Right forelimb (tissue), 1 donor: Measurements from ENCODE around the gene C1QTNF9.
"Not testable (repeated sequence)": the region's sequence is repeated elsewhere in the genome, so short reads cannot be mapped to it uniquely, and the experiment has no call there.

Experiments used
- DNase-seq: peaks from one replicate; pipeline ENCODE4 v3.0.0-alpha.2; 2018

Gene C1QTNF9

GRCh38 chr13:24282256-24282655 is 27.1 kb upstream of the C1QTNF9 start:
- no peak for DNase-seq

GRCh38 chr13:24284889-24285565 is 24.4 kb upstream of the C1QTNF9 start:
- DNase-seq: no peak

- DNase-seq: no peak
These were observed 22.8 kb upstream of the C1QTNF9 start for GRCh38 chr13:24286624-24287023.

- no peak for DNase-seq
These were observed 21.6 kb upstream of the C1QTNF9 start for GRCh38 chr13:24287748-24288287.

- DNase-seq: no peak
These were observed 20.5 kb upstream of the C1QTNF9 start for GRCh38 chr13:24288870-24289269.

GRCh38 chr13:24290280-24290932 is 19.0 kb upstream of the C1QTNF9 start:
- DNase-seq: no peak

GRCh38 chr13:24292481-24292880 is 16.9 kb upstream of the C1QTNF9 start:
- no peak for DNase-seq

- no peak for DNase-seq
These were observed 15.6 kb upstream of the C1QTNF9 start for GRCh38 chr13:24293746-24294145.

- no peak for DNase-seq
These were observed 9.8 kb upstream of the C1QTNF9 start for GRCh38 chr13:24299488-24300114.

GRCh38 chr13:24301434-24301833 is 7.9 kb upstream of the C1QTNF9 start:
- DNase-seq: no peak

- DNase-seq: no peak
These were observed 7.5 kb upstream of the C1QTNF9 start for GRCh38 chr13:24301911-24302310.

- no peak for DNase-seq
These were observed 4.8 kb upstream of the C1QTNF9 start for GRCh38 chr13:24304620-24305019.

- DNase-seq: no peak
These were observed 2.7 kb upstream of the C1QTNF9 start for GRCh38 chr13:24306632-24307031.

- no peak for DNase-seq
These were observed 1.9 kb upstream of the C1QTNF9 start for GRCh38 chr13:24307211-24308067.

GRCh38 chr13:24308068-24308445 is 1.3 kb upstream of the C1QTNF9 start:
- DNase-seq: no peak

- no peak for DNase-seq
These were observed 826 bp upstream of the C1QTNF9 start for GRCh38 chr13:24308488-24309020.

- DNase-seq: no peak
These were observed 4.1 kb downstream of the C1QTNF9 start for GRCh38 chr13:24313439-24313838.

- not testable (repeated sequence) for DNase-seq
These were observed 8.5 kb downstream of the C1QTNF9 start for GRCh38 chr13:24317835-24318234.

GRCh38 chr13:24318878-24319277 is 9.5 kb downstream of the C1QTNF9 start:
- not testable (repeated sequence) for DNase-seq

GRCh38 chr13:24319641-24320040 is 10.3 kb downstream of the C1QTNF9 start:
- DNase-seq: not testable (repeated sequence)

- DNase-seq: not testable (repeated sequence)
These were observed 12.0 kb downstream of the C1QTNF9 start for GRCh38 chr13:24321416-24321815.

GRCh38 chr13:24322470-24322869 is 13.1 kb downstream of the C1QTNF9 start:
- DNase-seq: not testable (repeated sequence)
